OCI-LY3 (cell line): ENCODE results near the gene NRAP.

Source experiments
- H2AFZ ChIP-seq: fragments of 200-600, 300-600 bp; shearing (Covaris generic); 2 replicates; pipeline ENCODE4 v1.6.0; 2014; ENCODE audit warnings: antibody characterized with exemption, low read depth, low read length
- H3K27ac ChIP-seq: fragments of 200-600, 300-600 bp; sonication (generic); 2 replicates; pipeline ENCODE4 v1.5.1; 2014; ENCODE audit warnings: mild to moderate bottlenecking, low read length, moderate library complexity, mixed read lengths
- H3K27me3 ChIP-seq: fragments of 200-600, 300-600 bp; sonication (generic); 2 replicates; pipeline ENCODE4 v1.6.1; 2014; ENCODE audit warnings: low read depth, low read length, mixed read lengths
- H3K36me3 ChIP-seq: fragments of 200-600, 300-600 bp; sonication (generic); replicated peaks from 2 replicates; pipeline ENCODE3; 2014; ENCODE audit warnings: low read depth, low read length, mixed read lengths
- H3K4me1 ChIP-seq: fragments of 300-600, 200-600 bp; sonication (generic); 2 replicates; pipeline ENCODE4 v1.6.1; 2014; ENCODE audit warnings: low read length, mixed read lengths
- H3K4me2 ChIP-seq: fragments of 200-600, 300-600 bp; sonication (generic); 2 replicates; pipeline ENCODE4 v1.6.1; 2014; ENCODE audit warnings: low read length, mixed read lengths
- H3K4me3 ChIP-seq: fragments of 300-600, 200-600 bp; sonication (generic); 2 replicates; pipeline ENCODE4 v1.5.1; 2014; ENCODE audit warnings: antibody characterized with exemption, mild to moderate bottlenecking, low read length, moderate library complexity
- H3K79me2 ChIP-seq: fragments of 300-600, 200-600 bp; shearing (Covaris generic); 2 replicates; pipeline ENCODE4 v1.6.1; 2014; ENCODE audit warnings: mild to moderate bottlenecking, low read length, mixed read lengths
- H3K9ac ChIP-seq: fragments of 300-600, 200-600 bp; shearing (Covaris generic); 2 replicates; pipeline ENCODE4 v1.6.0; 2014; ENCODE audit warnings: mild to moderate bottlenecking, low read length, moderate library complexity
- H3K9me3 ChIP-seq: fragments of 200-600, 300-600 bp; shearing (Covaris generic); 2 replicates; pipeline ENCODE4 v1.6.1; 2014; ENCODE audit warnings: low read length, mixed read lengths; ENCODE audit not compliant: insufficient read depth
- H4K20me1 ChIP-seq: fragments of 200-600, 300-600 bp; sonication (generic); 2 replicates; pipeline ENCODE4 v1.6.1; 2016; ENCODE audit warnings: low read length, mixed read lengths; ENCODE audit not compliant: insufficient read depth
- CTCF ChIP-seq: fragments of 200-600, 300-600 bp; sonication (generic); IDR thresholded peaks from 2 replicates; pipeline ENCODE4 v1.5.1; 2014; ENCODE audit warnings: antibody characterized with exemption, low read length, low read depth
- EZH2phosphoT487 ChIP-seq: fragments of 200-600 bp; shearing (Covaris generic); IDR thresholded peaks from 2 replicates; pipeline ENCODE4 v1.6.1; 2018; ENCODE audit warnings: antibody characterized with exemption, mixed run types, low read depth

NRAP gene

GRCh38 chr10:113539789-113540188, 124.1 kb downstream of the NRAP start:
- H3K4me2 ChIP-seq, result no peak overlapping the region
- TF ChIP-seq CTCF (no peak), EZH2phosphoT487 (no peak)
- no peak overlapping the region for H3K9ac ChIP-seq
- no peak overlapping the region for H3K4me3 ChIP-seq
- no peaks in the 10 kb centered on the region for H3K79me2 ChIP-seq
- H2AFZ ChIP-seq, result no peak overlapping the region
- H3K27me3 ChIP-seq, result no peaks in the 10 kb centered on the region
- H3K9me3 ChIP-seq, result no peaks in the 10 kb centered on the region
- no peaks in the 10 kb centered on the region for H3K36me3 ChIP-seq
- H3K27ac ChIP-seq, result no peak overlapping the region
- H4K20me1 ChIP-seq, result no peaks in the 10 kb centered on the region
- H3K4me1 ChIP-seq, result no peaks in the 10 kb centered on the region
